ENCODE measurements around the gene CCND1. TPM values are rescaled to one million over a fixed set of nuclear protein-coding genes. Genes with fewer than 3 reads are reported as not detected.
"Not testable (repeated sequence)": the region's sequence is repeated elsewhere in the genome, so short reads cannot be mapped to it uniquely, and the experiment has no call there.

The CCND1 gene
- total RNA-seq, 1 donor from 2014 or later: 136 TPM

- intact Hi-C loops (cut with DNase I): no loop called here
- no peak for ATAC-seq (ENCODE audit: poor library complexity)
Measured at GRCh38 chr11:69615545-69616278, 25.2 kb upstream of the CCND1 start.

GRCh38 chr11:69617220-69617619, 23.7 kb upstream of the CCND1 start:
- no peak for ATAC-seq (ENCODE audit: poor library complexity)
- intact Hi-C loops (cut with DNase I): no loop called here

More at GRCh38 chr11:69615545-69616278, 25.2 kb upstream of the CCND1 start:
- DNase-seq: no peak

GRCh38 chr11:69617682-69618081, 23.3 kb upstream of the CCND1 start:
- intact Hi-C loops (cut with DNase I): no loop called here
- no peak for ATAC-seq (ENCODE audit: poor library complexity)
- DNase-seq: no peak

More at GRCh38 chr11:69617220-69617619, 23.7 kb upstream of the CCND1 start:
- no peak for DNase-seq

GRCh38 chr11:69618237-69618636, 22.7 kb upstream of the CCND1 start:
- ATAC-seq (ENCODE audit: poor library complexity): no peak

GRCh38 chr11:69620683-69621290, 20.2 kb upstream of the CCND1 start:
- DNase-seq: no peak
- intact Hi-C loops (cut with DNase I): no loop called here
- no peak for ATAC-seq (ENCODE audit: poor library complexity)

More at GRCh38 chr11:69618237-69618636, 22.7 kb upstream of the CCND1 start:
- DNase-seq: no peak
- intact Hi-C loops (cut with DNase I): no loop called here

- ATAC-seq (ENCODE audit: poor library complexity); DNase-seq; intact Hi-C loops (cut with DNase I): not testable (repeated sequence)
Measured at GRCh38 chr11:69622097-69622681, 18.8 kb upstream of the CCND1 start.

- no peak for ATAC-seq (ENCODE audit: poor library complexity)
- no peak for DNase-seq
- intact Hi-C loops (cut with DNase I): no loop called here
Measured at GRCh38 chr11:69624293-69624692, 16.7 kb upstream of the CCND1 start.

- ATAC-seq (ENCODE audit: poor library complexity): no peak
- intact Hi-C loops (cut with DNase I): no loop called here
- DNase-seq: no peak
Measured at GRCh38 chr11:69625476-69625875, 15.5 kb upstream of the CCND1 start.

GRCh38 chr11:69627551-69627950, 13.4 kb upstream of the CCND1 start:
- intact Hi-C loops (cut with DNase I): no loop called here
- no peak for DNase-seq

GRCh38 chr11:69630017-69630416, 10.9 kb upstream of the CCND1 start:
- no peak for DNase-seq
- intact Hi-C loops (cut with DNase I): loop anchor here (10.0 kb wide), 1 partner anchor 185 kb away; no protein-coding TSS in a partner anchor
- no peak for ATAC-seq (ENCODE audit: poor library complexity)

More at GRCh38 chr11:69627551-69627950, 13.4 kb upstream of the CCND1 start:
- no peak for ATAC-seq (ENCODE audit: poor library complexity)

- ATAC-seq (ENCODE audit: poor library complexity) (no peak), DNase-seq (no peak)
- intact Hi-C loops (cut with DNase I): loop anchor here (10.0 kb wide), 1 partner anchor 186 kb away; no protein-coding TSS in a partner anchor
Measured at GRCh38 chr11:69630424-69630823, 10.5 kb upstream of the CCND1 start.

GRCh38 chr11:69632900-69633299, 8.1 kb upstream of the CCND1 start:
- no peak for ATAC-seq (ENCODE audit: poor library complexity)
- no peak for DNase-seq
- intact Hi-C loops (cut with DNase I): loop anchor here (10.0 kb wide), 1 partner anchor 188 kb away; no protein-coding TSS in a partner anchor

GRCh38 chr11:69634069-69634468, 6.9 kb upstream of the CCND1 start:
- ATAC-seq (ENCODE audit: poor library complexity): no peak
- intact Hi-C loops (cut with DNase I): loop anchor here (10.0 kb wide), 1 partner anchor 189 kb away; no protein-coding TSS in a partner anchor
- DNase-seq: no peak

GRCh38 chr11:69634590-69634989, 6.4 kb upstream of the CCND1 start:
- intact Hi-C loops (cut with DNase I): loop anchor here (10.0 kb wide), 1 partner anchor 190 kb away; no protein-coding TSS in a partner anchor
- DNase-seq: peak; percentile 64
- ATAC-seq (ENCODE audit: poor library complexity): peak; percentile 23

- DNase-seq (no peak), ATAC-seq (ENCODE audit: poor library complexity) (no peak)
- intact Hi-C loops (cut with DNase I): loop anchor here (5.0 to 10.0 kb wide), 2 partner anchors 153 to 190 kb away; partner anchors contain the start of gene LINC01488
Measured at GRCh38 chr11:69635195-69635594, 5.8 kb upstream of the CCND1 start.

GRCh38 chr11:69635804-69636511, 5.0 kb upstream of the CCND1 start:
- ATAC-seq (ENCODE audit: poor library complexity) (no peak), DNase-seq (no peak)
- intact Hi-C loops (cut with DNase I): loop anchor here (5.0 to 10.0 kb wide), 2 partner anchors 154 to 191 kb away; partner anchors contain the start of gene LINC01488

- intact Hi-C loops (cut with DNase I): loop anchor here (5.0 to 10.0 kb wide), 2 partner anchors 154 to 192 kb away; partner anchors contain the start of gene LINC01488
- DNase-seq: peak; percentile 85
- peak; percentile 70 for ATAC-seq (ENCODE audit: poor library complexity)
Measured at GRCh38 chr11:69636512-69637197, 4.3 kb upstream of the CCND1 start.

Measured in Right ventricle myocardium superior (tissue), 1 donor.